ENCODE measurements around the gene TAF4.

- TF ChIP-seq ZNF384 (IDR thresholded peaks at IDR 0.05) (no peak), FOXA1 (IDR thresholded peaks at IDR 0.05) (no peak)
These were observed 39.9 kb upstream of the TAF4 start for GRCh38 chr20:62105592-62105991.

Measured in HEK293T (cell line).